Activated naive CD8-positive, alpha-beta T cell treated with anti-CD3 and anti-CD28 coated beads for 36 hours (primary cell): ENCODE data around the gene KIFC1. TPM values are rescaled to one million over a fixed set of nuclear protein-coding genes. Genes with fewer than 3 reads are reported as not detected.

Experiments
- DNase-seq: peaks from one replicate; pipeline ENCODE4 v3.0.0; 2021
- H3K27ac Mint-ChIP-seq: one replicate; pipeline ENCODE4 v1.8.0; 2022; ENCODE audit warnings: mild to moderate bottlenecking, moderate library complexity, mixed read lengths
- H3K27me3 Mint-ChIP-seq: one replicate; pipeline ENCODE4 v1.8.0; 2022; ENCODE audit warnings: mild to moderate bottlenecking, mixed read lengths
- H3K36me3 Mint-ChIP-seq: one replicate; pipeline ENCODE4 v1.8.0; 2021; ENCODE audit warnings: mild to moderate bottlenecking, mixed read lengths
- H3K4me1 Mint-ChIP-seq: one replicate; pipeline ENCODE4 v1.8.0; 2021; ENCODE audit warnings: mixed read lengths
- H3K4me3 Mint-ChIP-seq: one replicate; pipeline ENCODE4 v1.8.0; 2022; ENCODE audit warnings: mild to moderate bottlenecking, moderate library complexity, mixed read lengths
- H3K9me3 Mint-ChIP-seq: one replicate; pipeline ENCODE4 v1.8.0; 2022; ENCODE audit warnings: mixed read lengths
- total RNA-seq, 2 experiments: library from RNA; stranded (reverse); gene quantifications; one replicate each; pipeline ENCODE4 v1.2.3, GENCODE V29; 2021

The KIFC1 gene
- total RNA-seq, 2 experiments from 2014 or later = 74.1 to 76.9 TPM

GRCh38 chr6:33413241-33414120 is 21.9 kb downstream of the KIFC1 start:
- peaks cover 23% of the 10 kb centered on the region for H3K36me3 Mint-ChIP-seq
- no peak for DNase-seq

GRCh38 chr6:33414592-33415271 is 23.1 kb downstream of the KIFC1 start:
- Mint-ChIP-seq H3K4me3 (no peak overlapping the region), H3K9me3 (no peaks in the 10 kb centered on the region), H3K27ac (peak overlapping the region; percentile 74), H3K4me1 (peaks cover 62% of the 10 kb centered on the region), H3K27me3 (no peaks in the 10 kb centered on the region), H3K36me3 (peaks cover 21% of the 10 kb centered on the region)
- no peak for DNase-seq

More at GRCh38 chr6:33413241-33414120, 21.9 kb downstream of the KIFC1 start:
- Mint-ChIP-seq H3K27ac (peak overlapping the region; percentile 74), H3K27me3 (no peaks in the 10 kb centered on the region), H3K9me3 (no peaks in the 10 kb centered on the region), H3K4me3 (no peak overlapping the region), H3K4me1 (peaks cover 55% of the 10 kb centered on the region)

GRCh38 chr6:33415831-33416230 is 24.2 kb downstream of the KIFC1 start:
- Mint-ChIP-seq H3K4me3 (peak overlapping the region; percentile 58), H3K27ac (peak overlapping the region; percentile 89), H3K36me3 (peaks cover 21% of the 10 kb centered on the region), H3K27me3 (no peaks in the 10 kb centered on the region), H3K4me1 (peaks cover 59% of the 10 kb centered on the region), H3K9me3 (no peaks in the 10 kb centered on the region)
- DNase-seq = no peak

GRCh38 chr6:33416386-33417127 is 24.9 kb downstream of the KIFC1 start:
- H3K4me3 Mint-ChIP-seq = peak overlapping the region; percentile 96
- H3K9me3 Mint-ChIP-seq = no peaks in the 10 kb centered on the region
- peaks cover 60% of the 10 kb centered on the region for H3K4me1 Mint-ChIP-seq
- H3K27me3 Mint-ChIP-seq = no peaks in the 10 kb centered on the region
- H3K36me3 Mint-ChIP-seq = peaks cover 18% of the 10 kb centered on the region
- H3K27ac Mint-ChIP-seq = peak overlapping the region; percentile 99
- peak; percentile 39 for DNase-seq

GRCh38 chr6:33417128-33417902 is 25.7 kb downstream of the KIFC1 start:
- H3K4me3 Mint-ChIP-seq = peak overlapping the region; percentile 96
- H3K27ac Mint-ChIP-seq = peak overlapping the region; percentile 99
- no peaks in the 10 kb centered on the region for H3K27me3 Mint-ChIP-seq
- peaks cover 59% of the 10 kb centered on the region for H3K4me1 Mint-ChIP-seq
- no peak for DNase-seq
- peaks cover 16% of the 10 kb centered on the region for H3K36me3 Mint-ChIP-seq
- H3K9me3 Mint-ChIP-seq = no peaks in the 10 kb centered on the region

- peak; percentile 99 for DNase-seq
- Mint-ChIP-seq H3K27ac (peak within 1 kb of the TSS; percentile 99), H3K9me3 (no peaks in the 10 kb centered on the region), H3K27me3 (no peaks in the 10 kb centered on the region), H3K36me3 (peaks cover 16% of the 10 kb centered on the region), H3K4me3 (peak within 1 kb of the TSS; percentile 96), H3K4me1 (peaks cover 54% of the 10 kb centered on the region)
Measured at GRCh38 chr6:33417903-33418689, 26.5 kb downstream of the KIFC1 start, which contains the start of gene CUTA. Gene CUTA, minus strand, starts transcription at chr6:33418107. Its CDS starts 107 bp downstream, at chr6:33418000.

GRCh38 chr6:33418690-33419291 is 27.2 kb downstream of the KIFC1 start:
- Mint-ChIP-seq H3K4me1 (peaks cover 51% of the 10 kb centered on the region), H3K27ac (peak overlapping the region; percentile 99), H3K4me3 (peak overlapping the region; percentile 96), H3K9me3 (no peaks in the 10 kb centered on the region), H3K36me3 (peaks cover 18% of the 10 kb centered on the region), H3K27me3 (no peaks in the 10 kb centered on the region)
- DNase-seq = peak; percentile 74

- no peaks in the 10 kb centered on the region for H3K9me3 Mint-ChIP-seq
- peaks cover 26% of the 10 kb centered on the region for H3K36me3 Mint-ChIP-seq
- H3K27me3 Mint-ChIP-seq = no peaks in the 10 kb centered on the region
- H3K4me1 Mint-ChIP-seq = peaks cover 50% of the 10 kb centered on the region
- peak within 1 kb of the TSS; percentile 99 for H3K27ac Mint-ChIP-seq
- peak; percentile 40 for DNase-seq
- H3K4me3 Mint-ChIP-seq = peak within 1 kb of the TSS; percentile 96
Measured at GRCh38 chr6:33419580-33420490, 28.2 kb downstream of the KIFC1 start, which contains the start of gene SYNGAP1. Gene SYNGAP1, plus strand, starts transcription at chr6:33420065. Its CDS starts 200 bp downstream, at chr6:33420265.

- Mint-ChIP-seq H3K4me3 (peak overlapping the region; percentile 58), H3K36me3 (peaks cover 25% of the 10 kb centered on the region), H3K27me3 (no peaks in the 10 kb centered on the region), H3K4me1 (peaks cover 49% of the 10 kb centered on the region), H3K9me3 (no peaks in the 10 kb centered on the region), H3K27ac (peak overlapping the region; percentile 61)
- no peak for DNase-seq
Measured at GRCh38 chr6:33420491-33421343, 29.1 kb downstream of the KIFC1 start.

- Mint-ChIP-seq H3K9me3 (no peaks in the 10 kb centered on the region), H3K4me3 (peak overlapping the region; percentile 26), H3K27ac (peak overlapping the region; percentile 61), H3K4me1 (peaks cover 46% of the 10 kb centered on the region), H3K27me3 (no peaks in the 10 kb centered on the region), H3K36me3 (peaks cover 25% of the 10 kb centered on the region)
- no peak for DNase-seq
Measured at GRCh38 chr6:33421344-33421643, 29.7 kb downstream of the KIFC1 start.

GRCh38 chr6:33423777-33424176 is 32.2 kb downstream of the KIFC1 start:
- Mint-ChIP-seq H3K36me3 (peaks cover 17% of the 10 kb centered on the region), H3K27ac (peak overlapping the region; percentile 56), H3K27me3 (no peaks in the 10 kb centered on the region), H3K4me1 (peaks cover 49% of the 10 kb centered on the region), H3K4me3 (peak overlapping the region; percentile 90), H3K9me3 (no peaks in the 10 kb centered on the region)
- DNase-seq = no peak
